Ramos (cell line): ENCODE measurements around the gene PTPRS.

ENCODE experiments used
- in situ Hi-C: fragments of 300-500 bp; cut with MboI; formaldehyde crosslinking; loops from one replicate; pipeline ENCODE4 v1.14.3; 2022; ENCODE audit warnings: low sequenced_read_pairs; ENCODE audit not compliant: unreplicated experiment

Gene PTPRS

GRCh38 chr19:5313307-5313706 is 27.3 kb downstream of the PTPRS start:
- in situ Hi-C loops: no loop called here

GRCh38 chr19:5312058-5312457 is 28.6 kb downstream of the PTPRS start:
- in situ Hi-C loops: no loop called here

GRCh38 chr19:5309438-5310204 is 31.0 kb downstream of the PTPRS start:
- in situ Hi-C loops: no loop called here

- in situ Hi-C loops: no loop called here
Observed at GRCh38 chr19:5308451-5309437, 31.9 kb downstream of the PTPRS start.

GRCh38 chr19:5307655-5308054 is 33.0 kb downstream of the PTPRS start:
- in situ Hi-C loops: no loop called here

- in situ Hi-C loops: no loop called here
Observed at GRCh38 chr19:5305163-5305562, 35.4 kb downstream of the PTPRS start.

GRCh38 chr19:5304486-5304885 is 36.1 kb downstream of the PTPRS start:
- in situ Hi-C loops: no loop called here

- in situ Hi-C loops: no loop called here
Observed at GRCh38 chr19:5303208-5303607, 37.4 kb downstream of the PTPRS start.

GRCh38 chr19:5302396-5302795 is 38.2 kb downstream of the PTPRS start:
- in situ Hi-C loops: no loop called here

GRCh38 chr19:5299137-5299536 is 41.5 kb downstream of the PTPRS start:
- in situ Hi-C loops: no loop called here

- in situ Hi-C loops: no loop called here
Observed at GRCh38 chr19:5298471-5298901, 42.1 kb downstream of the PTPRS start.

- in situ Hi-C loops: no loop called here
Observed at GRCh38 chr19:5297272-5297669, 43.3 kb downstream of the PTPRS start.

GRCh38 chr19:5296457-5297271 is 43.9 kb downstream of the PTPRS start:
- in situ Hi-C loops: no loop called here

- in situ Hi-C loops: no loop called here
Observed at GRCh38 chr19:5296021-5296420, 44.6 kb downstream of the PTPRS start.

GRCh38 chr19:5294403-5295160 is 46.0 kb downstream of the PTPRS start:
- in situ Hi-C loops: no loop called here

- in situ Hi-C loops: no loop called here
Observed at GRCh38 chr19:5293612-5294378, 46.8 kb downstream of the PTPRS start.

GRCh38 chr19:5292822-5293611 is 47.6 kb downstream of the PTPRS start:
- in situ Hi-C loops: no loop called here

GRCh38 chr19:5292453-5292821 is 48.2 kb downstream of the PTPRS start:
- in situ Hi-C loops: no loop called here
